HepG2 (cell line): ENCODE results near the gene BUB1.

Experiments
- ARNT ChIP-seq: fragments of 450-650 bp; IDR thresholded peaks from 2 replicates; pipeline ENCODE4 v1.6.1; 2017
- CBFB ChIP-seq: sonication (generic); formaldehyde crosslinking; IDR thresholded peaks from 2 replicates; pipeline ENCODE4 v1.4.0; 2020; ENCODE audit warnings: missing genetic modification reagents
- EZH2 ChIP-seq: conservative IDR thresholded peaks from 2 replicates; pipeline ENCODE4 v1.6.1; 2012; ENCODE audit warnings: mild to moderate bottlenecking, low read depth, low read length, moderate library complexity
- MYNN ChIP-seq: sonication (generic); formaldehyde crosslinking; IDR thresholded peaks from 2 replicates; pipeline ENCODE4 v1.4.0; 2020; ENCODE audit warnings: mild to moderate bottlenecking, low read depth, missing genetic modification reagents
- NFIC ChIP-seq: IDR thresholded peaks from 2 replicates; pipeline ENCODE4 v1.6.1; 2012; ENCODE audit warnings: mild to moderate bottlenecking, low read length, inconsistent platforms
- NFYB ChIP-seq: sonication (generic); formaldehyde crosslinking; IDR thresholded peaks from 2 replicates; pipeline ENCODE4 v1.4.0; 2020; ENCODE audit warnings: missing genetic modification reagents
- POLR2A ChIP-seq, 2 experiments: IDR thresholded peaks; 2 replicates each; pipeline ENCODE4 v1.6.1; 2011; ENCODE audit warnings: low read depth in 2 of 2, low read length in 2 of 2, mild to moderate bottlenecking in 1 of 2, moderate library complexity in 1 of 2; ENCODE audit not compliant: insufficient read depth in 1 of 2
- STAT5B ChIP-seq: sonication (generic); formaldehyde crosslinking; IDR thresholded peaks from 2 replicates; pipeline ENCODE4 v1.4.0; 2020; ENCODE audit warnings: missing genetic modification reagents
- ZSCAN25 ChIP-seq: sonication (generic); formaldehyde crosslinking; IDR thresholded peaks from 2 replicates; pipeline ENCODE4 v1.8.0; 2022; ENCODE audit warnings: mild to moderate bottlenecking, missing genetic modification reagents
- TF ChIP-seq, protein P1 (sequence below): fragments of 450-650 bp; IDR thresholded peaks from 2 replicates; pipeline ENCODE4 v1.6.1; 2017; ENCODE audit warnings: mild to moderate bottlenecking
- TF ChIP-seq, protein P2 (sequence below): sonication (generic); formaldehyde crosslinking; IDR thresholded peaks from 2 replicates; pipeline ENCODE4 v1.5.0; 2020; ENCODE audit warnings: mild to moderate bottlenecking, missing genetic modification reagents, moderate library complexity

DNA sequence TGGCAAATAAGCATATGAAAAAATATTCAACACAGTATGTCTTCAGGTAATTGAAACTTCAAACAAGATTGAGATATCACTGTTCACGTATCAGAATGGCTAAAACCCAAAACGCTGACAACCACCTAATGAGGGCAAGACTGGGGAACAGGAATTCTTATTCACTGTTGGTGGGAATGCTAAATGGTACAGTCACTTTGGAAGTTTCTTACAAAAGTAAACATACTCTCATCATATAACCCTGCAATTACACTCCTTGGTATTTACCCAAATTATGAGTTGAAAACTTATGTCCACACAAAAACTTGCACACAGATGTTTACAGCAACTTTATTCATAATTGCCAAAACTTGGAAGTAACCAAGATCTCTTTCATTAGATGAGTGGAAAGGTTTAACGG, 30.1 kb downstream of the BUB1 start:
- no peak for TF ChIP-seq POLR2A (IDR thresholded peaks at IDR 0.05; ENCODE audit: insufficient read depth in 1 of 2, low read depth in 2 of 2, low read length in 2 of 2)
- no peak for TF ChIP-seq CBFB (CRISPR knock-in tag)
- no peak for TF ChIP-seq ZSCAN25 (CRISPR knock-in tag)
- TF ChIP-seq, protein P1, sequence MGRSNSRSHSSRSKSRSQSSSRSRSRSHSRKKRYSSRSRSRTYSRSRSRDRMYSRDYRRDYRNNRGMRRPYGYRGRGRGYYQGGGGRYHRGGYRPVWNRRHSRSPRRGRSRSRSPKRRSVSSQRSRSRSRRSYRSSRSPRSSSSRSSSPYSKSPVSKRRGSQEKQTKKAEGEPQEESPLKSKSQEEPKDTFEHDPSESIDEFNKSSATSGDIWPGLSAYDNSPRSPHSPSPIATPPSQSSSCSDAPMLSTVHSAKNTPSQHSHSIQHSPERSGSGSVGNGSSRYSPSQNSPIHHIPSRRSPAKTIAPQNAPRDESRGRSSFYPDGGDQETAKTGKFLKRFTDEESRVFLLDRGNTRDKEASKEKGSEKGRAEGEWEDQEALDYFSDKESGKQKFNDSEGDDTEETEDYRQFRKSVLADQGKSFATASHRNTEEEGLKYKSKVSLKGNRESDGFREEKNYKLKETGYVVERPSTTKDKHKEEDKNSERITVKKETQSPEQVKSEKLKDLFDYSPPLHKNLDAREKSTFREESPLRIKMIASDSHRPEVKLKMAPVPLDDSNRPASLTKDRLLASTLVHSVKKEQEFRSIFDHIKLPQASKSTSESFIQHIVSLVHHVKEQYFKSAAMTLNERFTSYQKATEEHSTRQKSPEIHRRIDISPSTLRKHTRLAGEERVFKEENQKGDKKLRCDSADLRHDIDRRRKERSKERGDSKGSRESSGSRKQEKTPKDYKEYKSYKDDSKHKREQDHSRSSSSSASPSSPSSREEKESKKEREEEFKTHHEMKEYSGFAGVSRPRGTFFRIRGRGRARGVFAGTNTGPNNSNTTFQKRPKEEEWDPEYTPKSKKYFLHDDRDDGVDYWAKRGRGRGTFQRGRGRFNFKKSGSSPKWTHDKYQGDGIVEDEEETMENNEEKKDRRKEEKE: no peak
- TF ChIP-seq NFIC: no peak
- TF ChIP-seq STAT5B (CRISPR knock-in tag): no peak
- no peak for TF ChIP-seq MYNN (CRISPR knock-in tag)
- TF ChIP-seq ARNT: no peak
- no peak for TF ChIP-seq EZH2
- TF ChIP-seq NFYB (CRISPR knock-in tag): no peak
- TF ChIP-seq, protein P2, sequence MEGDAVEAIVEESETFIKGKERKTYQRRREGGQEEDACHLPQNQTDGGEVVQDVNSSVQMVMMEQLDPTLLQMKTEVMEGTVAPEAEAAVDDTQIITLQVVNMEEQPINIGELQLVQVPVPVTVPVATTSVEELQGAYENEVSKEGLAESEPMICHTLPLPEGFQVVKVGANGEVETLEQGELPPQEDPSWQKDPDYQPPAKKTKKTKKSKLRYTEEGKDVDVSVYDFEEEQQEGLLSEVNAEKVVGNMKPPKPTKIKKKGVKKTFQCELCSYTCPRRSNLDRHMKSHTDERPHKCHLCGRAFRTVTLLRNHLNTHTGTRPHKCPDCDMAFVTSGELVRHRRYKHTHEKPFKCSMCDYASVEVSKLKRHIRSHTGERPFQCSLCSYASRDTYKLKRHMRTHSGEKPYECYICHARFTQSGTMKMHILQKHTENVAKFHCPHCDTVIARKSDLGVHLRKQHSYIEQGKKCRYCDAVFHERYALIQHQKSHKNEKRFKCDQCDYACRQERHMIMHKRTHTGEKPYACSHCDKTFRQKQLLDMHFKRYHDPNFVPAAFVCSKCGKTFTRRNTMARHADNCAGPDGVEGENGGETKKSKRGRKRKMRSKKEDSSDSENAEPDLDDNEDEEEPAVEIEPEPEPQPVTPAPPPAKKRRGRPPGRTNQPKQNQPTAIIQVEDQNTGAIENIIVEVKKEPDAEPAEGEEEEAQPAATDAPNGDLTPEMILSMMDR (CRISPR knock-in tag): no peak
